MM.1S (cell line): ENCODE data around the gene IFT25.
"Not testable (repeated sequence)": the region's sequence is repeated elsewhere in the genome, so short reads cannot be mapped to it uniquely, and the experiment has no call there.

ENCODE experiments used
- DNase-seq: peaks from one replicate; pipeline ENCODE4 v3.0.0-alpha.2; 2015
- H2AFZ ChIP-seq: fragments of 300-600 bp; sonication (generic); 2 replicates; pipeline ENCODE4 v1.6.0; 2016; ENCODE audit warnings: antibody characterized with exemption, low read length
- H3F3A ChIP-seq: fragments of 300-600 bp; sonication (generic); 2 replicates; pipeline ENCODE4 v1.6.1; 2016; ENCODE audit warnings: mild to moderate bottlenecking, antibody characterized with exemption, low read length, moderate library complexity, mixed read lengths; ENCODE audit not compliant: insufficient read depth
- H3K27ac ChIP-seq: fragments of 300-600 bp; sonication (generic); 2 replicates; pipeline ENCODE4 v1.5.1; 2016; ENCODE audit warnings: mild to moderate bottlenecking, low read length
- H3K27me3 ChIP-seq: fragments of 300-600 bp; sonication (generic); replicated peaks from 2 replicates; pipeline ENCODE4 v1.6.0; 2016; ENCODE audit warnings: low read length; ENCODE audit not compliant: insufficient read depth
- H3K36me3 ChIP-seq: fragments of 300-600 bp; sonication (generic); replicated peaks from 2 replicates; pipeline ENCODE4 v1.6.1; 2016; ENCODE audit warnings: mild to moderate bottlenecking, low read length, mixed read lengths; ENCODE audit not compliant: insufficient read depth
- H3K4me1 ChIP-seq: fragments of 300-600 bp; sonication (generic); 2 replicates; pipeline ENCODE4 v1.6.1; 2016; ENCODE audit warnings: low read length, mixed read lengths
- H3K4me2 ChIP-seq: fragments of 300-600 bp; sonication (generic); 2 replicates; pipeline ENCODE4 v1.6.0; 2016; ENCODE audit warnings: low read depth, low read length
- H3K4me3 ChIP-seq: fragments of 300-600 bp; sonication (generic); 2 replicates; pipeline ENCODE4 v1.5.1; 2016; ENCODE audit warnings: low read length, mixed read lengths
- H3K79me2 ChIP-seq: fragments of 300-600 bp; sonication (generic); 2 replicates; pipeline ENCODE4 v1.6.1; 2016; ENCODE audit warnings: mixed run types, low read length, mixed read lengths
- H3K9ac ChIP-seq: fragments of 300-600 bp; sonication (generic); 2 replicates; pipeline ENCODE4 v1.6.1; 2016; ENCODE audit warnings: low read length, mixed read lengths
- H3K9me2 ChIP-seq: fragments of 300-600 bp; sonication (generic); replicated peaks from 2 replicates; pipeline ENCODE4 v1.6.1; 2016; ENCODE audit warnings: mild to moderate bottlenecking, low read length, mixed read lengths; ENCODE audit not compliant: insufficient read depth
- H3K9me3 ChIP-seq: fragments of 300-600 bp; sonication (generic); replicated peaks from 2 replicates; pipeline ENCODE4 v1.6.1; 2016; ENCODE audit warnings: mild to moderate bottlenecking, low read length, mixed read lengths; ENCODE audit not compliant: insufficient read depth
- H4K20me1 ChIP-seq: fragments of 300-600 bp; sonication (generic); 2 replicates; pipeline ENCODE4 v1.6.1; 2016; ENCODE audit warnings: mild to moderate bottlenecking, low read length, moderate library complexity, mixed read lengths; ENCODE audit not compliant: insufficient read depth
- CTCF ChIP-seq: fragments of 300-600 bp; sonication (generic); IDR thresholded peaks from 2 replicates; pipeline ENCODE4 v1.5.1; 2016; ENCODE audit warnings: antibody characterized with exemption, low read length, mixed read lengths
- EZH2 ChIP-seq: fragments of 300-600 bp; sonication (generic); optimal IDR thresholded peaks from 2 replicates; pipeline ENCODE3; 2017; ENCODE audit warnings: low read depth, mild to moderate bottlenecking, antibody characterized with exemption, low read length, mixed read lengths
- EZH2phosphoT487 ChIP-seq: fragments of 300-600 bp; sonication (generic); IDR thresholded peaks from 2 replicates; pipeline ENCODE4 v1.6.1; 2018; ENCODE audit warnings: antibody characterized with exemption, low read length

Gene IFT25

GRCh38 chr1:53945433-53946251, at the start of gene IFT25:
TSS of gene IFT25 (minus strand) at chr1:53945699. CDS start at chr1:53940082, 5,617 bp downstream.
- peak within 1 kb of the TSS; percentile 80 for H2AFZ ChIP-seq
- H3K27ac ChIP-seq = peak within 1 kb of the TSS; percentile 64; the same call in 1 of the 2 replicates
- H3F3A ChIP-seq = no peaks in the 10 kb centered on the region
- H3K36me3 ChIP-seq = no peaks in the 10 kb centered on the region
- peaks cover 72% of the 10 kb centered on the region for H3K79me2 ChIP-seq
- DNase-seq = peak; percentile 90
- H3K4me2 ChIP-seq = peak within 1 kb of the TSS; percentile 79
- H3K9ac ChIP-seq = peak within 1 kb of the TSS; percentile 77
- TF ChIP-seq EZH2phosphoT487 (no peak), CTCF (no peak), EZH2 (no peak)
- H3K4me1 ChIP-seq = 0 out of 2 replicates have a peak, but pooled peaks cover 6% of the 10 kb centered on the region
- no peaks in the 10 kb centered on the region for H3K9me2 ChIP-seq
- H4K20me1 ChIP-seq = no peaks in the 10 kb centered on the region
- H3K9me3 ChIP-seq = no peaks in the 10 kb centered on the region
- H3K27me3 ChIP-seq = no peaks in the 10 kb centered on the region
- peak within 1 kb of the TSS; percentile 99 for H3K4me3 ChIP-seq

GRCh38 chr1:53994516-53994915, 49.0 kb upstream of the IFT25 start:
- not testable (repeated sequence) for H3K4me3 ChIP-seq, DNase-seq, H3K4me2 ChIP-seq, H3K4me1 ChIP-seq, H3K36me3 ChIP-seq, H3K79me2 ChIP-seq, H2AFZ ChIP-seq, H3K27ac ChIP-seq, H3F3A ChIP-seq, H3K9me2 ChIP-seq, H3K9ac ChIP-seq, H3K27me3 ChIP-seq, H3K9me3 ChIP-seq, H4K20me1 ChIP-seq

GRCh38 chr1:53992085-53992874, 46.8 kb upstream of the IFT25 start:
- H3K4me1 ChIP-seq = peaks cover 6% of the 10 kb centered on the region; the same call in 1 of the 2 replicates
- TF ChIP-seq EZH2phosphoT487 = no peak
- H3K9me2 ChIP-seq = no peaks in the 10 kb centered on the region
- no peak overlapping the region for H3K4me2 ChIP-seq
- H3K9ac ChIP-seq = no peak overlapping the region
- H3K79me2 ChIP-seq = no peaks in the 10 kb centered on the region
- H3K4me3 ChIP-seq = no peak overlapping the region
- no peaks in the 10 kb centered on the region for H3K36me3 ChIP-seq
- H2AFZ ChIP-seq = no peak overlapping the region
- no peak for DNase-seq
- no peaks in the 10 kb centered on the region for H3F3A ChIP-seq
- no peaks in the 10 kb centered on the region for H3K27me3 ChIP-seq
- no peak overlapping the region for H3K27ac ChIP-seq
- no peaks in the 10 kb centered on the region for H3K9me3 ChIP-seq
- no peaks in the 10 kb centered on the region for H4K20me1 ChIP-seq

GRCh38 chr1:53987880-53988279, 42.4 kb upstream of the IFT25 start:
- Histone ChIP-seq H3K27me3 (no peaks in the 10 kb centered on the region), H3K79me2 (no peaks in the 10 kb centered on the region), H2AFZ (no peak overlapping the region), H3F3A (no peaks in the 10 kb centered on the region), H3K4me3 (no peak overlapping the region), H3K9ac (no peak overlapping the region), H4K20me1 (no peaks in the 10 kb centered on the region), H3K27ac (no peak overlapping the region), H3K36me3 (no peaks in the 10 kb centered on the region), H3K4me2 (peak overlapping the region; percentile 16), H3K4me1 (peaks cover 6% of the 10 kb centered on the region; the same call in 1 of the 2 replicates), H3K9me3 (no peaks in the 10 kb centered on the region), H3K9me2 (no peaks in the 10 kb centered on the region)
- peak; percentile 39 for DNase-seq
- no peak for TF ChIP-seq CTCF
- no peak for TF ChIP-seq EZH2
- no peak for TF ChIP-seq EZH2phosphoT487
